ENCODE results near the gene CTNND2. TPM values are rescaled to one million over a fixed set of nuclear protein-coding genes. Genes with fewer than 3 reads are reported as not detected.

Gene CTNND2
- total and polyA plus RNA-seq, 5 donors from 2014 or later: not detected

DNA sequence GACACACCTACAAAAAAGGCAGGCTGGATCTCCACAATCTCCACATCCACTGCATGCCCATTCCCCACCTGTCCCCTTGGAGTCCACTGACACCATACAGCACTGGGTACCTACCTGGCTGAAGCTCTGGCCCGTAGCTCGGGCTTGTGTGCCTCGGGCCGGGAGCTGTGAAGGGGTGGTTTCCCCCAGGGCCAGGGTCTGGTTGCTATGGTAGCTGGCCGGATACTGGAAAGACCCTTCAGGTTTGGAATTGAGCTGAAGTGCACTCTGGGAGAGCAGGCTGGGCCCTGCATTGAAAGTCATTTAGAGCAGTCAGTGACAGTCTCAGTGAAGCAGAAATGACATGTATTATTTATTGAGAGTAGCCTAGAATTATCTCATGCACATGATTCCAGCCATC is 507.3 kb downstream of the CTNND2 start:
- no peak for DNase-seq
- Histone ChIP-seq H3K4me1 (ENCODE audit: control insufficient read depth, insufficient read depth, low read length, poor library complexity, severe bottlenecking) (no peaks in the 10 kb centered on the region), H3K9me3 (ENCODE audit: control insufficient read depth in 2 of 2, low read length in 2 of 2) (no peaks in the 10 kb centered on the region), H3K36me3 (ENCODE audit: control insufficient read depth, insufficient read depth, low read length) (no peaks in the 10 kb centered on the region), H3K27ac (ENCODE audit: insufficient read depth, low read length, poor library complexity, severe bottlenecking) (no peak overlapping the region), H3K27me3 (ENCODE audit: control insufficient read depth, insufficient read depth, low read length) (no peaks in the 10 kb centered on the region), H3K4me3 (ENCODE audit: low read depth, low read length) (no peak overlapping the region)
- Mint-ChIP-seq H3K27me3 (peaks cover 5% of the 10 kb centered on the region), H3K4me1 (no peaks in the 10 kb centered on the region), H3K36me3 (no peaks in the 10 kb centered on the region), H3K27ac (no peak overlapping the region), H3K9me3 (peaks cover 0 to 2% (median 0%) of the 10 kb centered on the region in 7 donors), H3K4me3 (no peak overlapping the region)
- no peak for ATAC-seq (ENCODE audit: low read depth in 2 of 2)

DNA sequence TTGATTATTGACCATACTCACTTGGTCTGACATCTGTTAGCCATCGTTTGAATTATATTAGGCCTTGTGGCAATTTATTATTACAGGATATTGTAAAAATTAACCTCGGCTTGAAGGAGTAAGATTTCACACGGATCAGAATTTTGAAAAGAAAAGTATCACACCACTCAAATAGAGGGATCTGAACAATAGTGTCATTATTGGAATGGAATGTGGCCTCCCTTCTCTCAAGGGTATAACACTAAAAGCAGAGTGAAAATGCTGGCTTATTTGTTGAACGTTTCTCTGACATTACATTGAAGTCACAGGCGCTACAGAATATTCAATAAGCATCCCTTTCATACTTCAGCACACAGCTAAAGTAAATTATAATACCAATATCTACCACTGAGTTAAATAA is 509.3 kb downstream of the CTNND2 start:
- no peaks in the 10 kb centered on the region for H3K36me3 ChIP-seq (ENCODE audit: control insufficient read depth, insufficient read depth, low read length)
- no peak overlapping the region for H3K4me3 ChIP-seq (ENCODE audit: low read depth, low read length)
- DNase-seq: no peak
- H3K9me3 ChIP-seq (ENCODE audit: control insufficient read depth in 2 of 2, low read length in 2 of 2): no peaks in the 10 kb centered on the region
- H3K27me3 ChIP-seq (ENCODE audit: control insufficient read depth, insufficient read depth, low read length): no peaks in the 10 kb centered on the region
- Mint-ChIP-seq H3K4me3 (no peak overlapping the region), H3K27ac (no peak overlapping the region), H3K36me3 (no peaks in the 10 kb centered on the region), H3K4me1 (no peaks in the 10 kb centered on the region), H3K9me3 (peaks cover 0 to 1% (median 0%) of the 10 kb centered on the region in 7 donors), H3K27me3 (peaks cover 5% of the 10 kb centered on the region)
- no peak for ATAC-seq (ENCODE audit: low read depth in 2 of 2)
- H3K27ac ChIP-seq (ENCODE audit: insufficient read depth, low read length, poor library complexity, severe bottlenecking): no peak overlapping the region
- H3K4me1 ChIP-seq (ENCODE audit: control insufficient read depth, insufficient read depth, low read length, poor library complexity, severe bottlenecking): no peaks in the 10 kb centered on the region

DNA sequence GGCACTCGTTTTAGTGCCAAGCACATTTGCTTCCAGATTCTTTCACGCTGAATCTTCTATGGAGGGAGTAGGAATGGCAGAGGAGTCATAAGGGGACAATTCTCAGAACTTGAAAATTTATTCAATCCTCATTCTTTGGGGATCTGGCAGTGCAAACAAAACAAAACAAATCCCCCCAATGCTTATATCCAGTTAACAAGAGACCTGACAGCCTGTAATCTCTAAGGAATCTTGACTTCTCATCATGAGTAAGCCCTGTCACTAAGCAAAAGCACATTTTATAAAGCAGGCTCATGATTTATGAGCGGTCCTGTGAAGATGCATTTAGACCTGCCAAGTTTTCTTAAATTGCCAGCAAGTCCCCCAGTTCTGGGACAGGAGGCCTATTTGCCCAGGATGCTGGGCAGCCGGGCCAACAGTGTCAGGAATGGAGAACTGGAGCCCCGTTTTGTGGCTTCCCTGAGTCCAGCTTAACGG is 513.9 kb downstream of the CTNND2 start:
- H3K27me3 ChIP-seq (ENCODE audit: control insufficient read depth, insufficient read depth, low read length): peaks cover 8% of the 10 kb centered on the region
- peaks cover 0 to 7% (median 2%) of the 10 kb centered on the region in 4 donors for H3K4me1 Mint-ChIP-seq
- H3K27ac Mint-ChIP-seq: no peak overlapping the region

DNA sequence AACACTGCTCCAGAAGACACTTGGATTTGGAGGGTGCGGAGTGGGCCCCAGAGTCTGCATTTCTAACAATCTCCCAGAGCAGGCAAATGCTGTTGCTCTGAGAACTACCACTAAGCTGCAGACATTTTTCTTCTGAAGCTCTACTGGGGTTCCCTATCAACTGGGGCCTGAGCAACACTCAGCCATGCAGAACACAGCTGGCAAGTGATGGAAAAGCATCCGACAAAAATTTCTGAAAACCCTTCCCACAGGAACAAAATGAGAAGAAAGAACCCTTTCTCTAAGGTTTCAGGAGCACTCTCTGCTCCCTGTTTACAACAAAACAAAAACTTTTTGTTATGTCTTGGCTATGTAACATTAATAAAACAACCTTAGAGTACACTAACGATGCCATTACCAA is 516.9 kb downstream of the CTNND2 start:
- H3K27me3 Mint-ChIP-seq: peaks cover 46% of the 10 kb centered on the region

More for the DNA sequence above, 513.9 kb downstream of the CTNND2 start:
- Mint-ChIP-seq H3K36me3 (peaks cover 3% of the 10 kb centered on the region), H3K27me3 (peaks cover 29% of the 10 kb centered on the region), H3K4me3 (no peak overlapping the region), H3K9me3 (peaks cover 0 to 4% (median 0%) of the 10 kb centered on the region in 7 donors)
- H3K4me3 ChIP-seq (ENCODE audit: low read depth, low read length): no peak overlapping the region
- no peak for ATAC-seq (ENCODE audit: low read depth in 2 of 2)
- no peaks in the 10 kb centered on the region for H3K4me1 ChIP-seq (ENCODE audit: control insufficient read depth, insufficient read depth, low read length, poor library complexity, severe bottlenecking)
- no peak overlapping the region for H3K27ac ChIP-seq (ENCODE audit: insufficient read depth, low read length, poor library complexity, severe bottlenecking)
- H3K9me3 ChIP-seq (ENCODE audit: control insufficient read depth in 2 of 2, low read length in 2 of 2): no peaks in the 10 kb centered on the region
- H3K36me3 ChIP-seq (ENCODE audit: control insufficient read depth, insufficient read depth, low read length): no peaks in the 10 kb centered on the region
- no peak for DNase-seq

DNA sequence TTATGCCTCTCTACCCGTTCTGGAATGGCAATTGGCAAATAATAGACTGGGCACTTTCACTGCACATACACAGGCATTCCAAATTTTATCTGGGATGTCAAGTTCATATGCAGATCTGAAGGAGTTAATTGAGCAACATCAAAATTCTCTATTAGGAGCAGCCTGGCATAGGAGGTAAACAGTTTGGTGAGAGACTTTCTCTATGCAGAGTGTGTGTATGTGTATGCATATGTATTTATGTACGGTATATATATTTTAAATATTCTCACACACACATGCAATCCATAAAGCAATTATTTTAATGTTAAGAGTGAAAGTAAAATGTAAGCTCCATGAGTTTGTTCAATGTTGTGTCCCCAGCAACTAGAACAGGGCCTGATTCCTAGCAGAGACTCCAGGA is 517.8 kb downstream of the CTNND2 start:
- Histone ChIP-seq H3K4me3 (ENCODE audit: low read depth, low read length) (no peak overlapping the region), H3K27ac (ENCODE audit: insufficient read depth, low read length, poor library complexity, severe bottlenecking) (no peak overlapping the region), H3K36me3 (ENCODE audit: control insufficient read depth, insufficient read depth, low read length) (no peaks in the 10 kb centered on the region), H3K9me3 (ENCODE audit: control insufficient read depth in 2 of 2, low read length in 2 of 2) (no peaks in the 10 kb centered on the region), H3K27me3 (ENCODE audit: control insufficient read depth, insufficient read depth, low read length) (peaks cover 13% of the 10 kb centered on the region), H3K4me1 (ENCODE audit: control insufficient read depth, insufficient read depth, low read length, poor library complexity, severe bottlenecking) (no peaks in the 10 kb centered on the region)
- Mint-ChIP-seq H3K4me3 (no peak overlapping the region), H3K27ac (no peak overlapping the region), H3K27me3 (peaks cover 46% of the 10 kb centered on the region), H3K9me3 (peaks cover 0 to 6% (median 0%) of the 10 kb centered on the region in 7 donors), H3K36me3 (peaks cover 3% of the 10 kb centered on the region), H3K4me1 (peaks cover 0 to 15% (median 2%) of the 10 kb centered on the region in 4 donors)
- ATAC-seq (ENCODE audit: low read depth in 2 of 2) (no peak), DNase-seq (no peak)

More for the DNA sequence above, 516.9 kb downstream of the CTNND2 start:
- ATAC-seq (ENCODE audit: low read depth in 2 of 2) (no peak), DNase-seq (no peak)
- Mint-ChIP-seq H3K27ac (no peak overlapping the region), H3K9me3 (peaks cover 0 to 4% (median 0%) of the 10 kb centered on the region in 7 donors), H3K4me3 (no peak overlapping the region), H3K36me3 (peaks cover 3% of the 10 kb centered on the region), H3K4me1 (peaks cover 0 to 15% (median 2%) of the 10 kb centered on the region in 4 donors)
- no peak overlapping the region for H3K4me3 ChIP-seq (ENCODE audit: low read depth, low read length)
- H3K9me3 ChIP-seq (ENCODE audit: control insufficient read depth in 2 of 2, low read length in 2 of 2): no peaks in the 10 kb centered on the region
- H3K27me3 ChIP-seq (ENCODE audit: control insufficient read depth, insufficient read depth, low read length): peaks cover 13% of the 10 kb centered on the region
- no peak overlapping the region for H3K27ac ChIP-seq (ENCODE audit: insufficient read depth, low read length, poor library complexity, severe bottlenecking)
- H3K4me1 ChIP-seq (ENCODE audit: control insufficient read depth, insufficient read depth, low read length, poor library complexity, severe bottlenecking): no peaks in the 10 kb centered on the region
- no peaks in the 10 kb centered on the region for H3K36me3 ChIP-seq (ENCODE audit: control insufficient read depth, insufficient read depth, low read length)

DNA sequence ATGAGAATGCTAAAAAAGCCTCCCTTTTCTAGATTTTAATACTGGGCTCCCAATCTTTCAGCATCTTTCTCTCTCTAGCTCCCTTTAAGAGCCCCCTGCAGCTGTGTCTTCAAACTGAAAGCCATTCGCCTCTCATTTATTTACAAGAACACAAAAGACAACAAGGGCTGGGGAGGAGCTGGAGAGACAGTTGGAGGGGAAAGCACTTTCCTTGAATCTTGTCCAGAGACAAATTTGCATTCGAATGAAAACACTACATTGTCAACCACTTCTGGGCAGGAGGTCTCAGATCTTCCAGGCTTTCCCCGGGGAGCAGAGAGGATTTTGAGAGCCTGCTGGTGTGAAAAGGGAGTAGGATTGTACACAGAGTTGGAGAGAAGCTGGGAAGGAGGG is 518.3 kb downstream of the CTNND2 start:
- Histone ChIP-seq H3K27ac (ENCODE audit: insufficient read depth, low read length, poor library complexity, severe bottlenecking) (no peak overlapping the region), H3K4me3 (ENCODE audit: low read depth, low read length) (no peak overlapping the region), H3K36me3 (ENCODE audit: control insufficient read depth, insufficient read depth, low read length) (no peaks in the 10 kb centered on the region), H3K4me1 (ENCODE audit: control insufficient read depth, insufficient read depth, low read length, poor library complexity, severe bottlenecking) (no peaks in the 10 kb centered on the region), H3K9me3 (ENCODE audit: control insufficient read depth in 2 of 2, low read length in 2 of 2) (no peaks in the 10 kb centered on the region), H3K27me3 (ENCODE audit: control insufficient read depth, insufficient read depth, low read length) (peaks cover 13% of the 10 kb centered on the region)
- Mint-ChIP-seq H3K27ac (no peak overlapping the region), H3K4me1 (peaks cover 0 to 15% (median 2%) of the 10 kb centered on the region in 4 donors), H3K36me3 (peaks cover 3% of the 10 kb centered on the region), H3K27me3 (peaks cover 46% of the 10 kb centered on the region), H3K9me3 (peaks cover 0 to 6% (median 0%) of the 10 kb centered on the region in 7 donors), H3K4me3 (no peak overlapping the region)
- no peak for ATAC-seq (ENCODE audit: low read depth in 2 of 2)
- DNase-seq: no peak

DNA sequence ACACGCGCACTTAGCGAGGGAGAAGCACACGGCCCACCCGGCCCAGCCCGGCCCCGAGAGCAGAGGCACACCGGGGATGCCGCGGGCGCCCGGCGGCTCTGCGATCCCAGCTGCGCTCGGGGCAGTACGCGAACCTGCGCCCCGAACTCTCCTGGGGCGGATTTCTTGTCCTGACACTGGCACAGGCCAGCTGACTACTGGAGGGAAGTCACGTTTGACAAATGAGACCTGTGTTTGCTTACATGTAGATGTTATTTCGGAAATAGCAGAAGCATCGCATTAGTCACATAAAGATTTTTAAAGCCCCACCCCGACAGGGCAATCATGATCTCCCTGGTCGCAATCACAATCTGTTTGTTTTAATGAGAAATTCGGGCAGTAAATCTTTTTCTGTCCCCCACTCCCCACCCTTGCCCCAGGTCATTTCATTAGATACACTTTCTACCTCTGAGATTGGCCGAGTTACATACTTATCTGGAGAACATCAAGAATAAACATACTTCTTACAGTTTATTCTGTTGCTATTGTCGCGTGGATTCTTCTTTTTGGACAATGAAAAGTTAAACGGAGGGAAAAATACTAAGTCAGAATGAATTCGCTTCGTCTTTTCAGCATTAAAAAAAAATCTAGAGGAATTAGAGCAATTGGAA is 518.9 kb downstream of the CTNND2 start:
- H3K4me3 Mint-ChIP-seq: no peak overlapping the region
- no peaks in the 10 kb centered on the region for H3K9me3 ChIP-seq (ENCODE audit: control insufficient read depth in 2 of 2, low read length in 2 of 2)

More for the DNA sequence above, 518.9 kb downstream of the CTNND2 start:
- Mint-ChIP-seq H3K36me3 (peaks cover 3% of the 10 kb centered on the region), H3K4me1 (peaks cover 0 to 15% (median 2%) of the 10 kb centered on the region in 4 donors), H3K27me3 (peaks cover 46% of the 10 kb centered on the region), H3K27ac (no peak overlapping the region), H3K9me3 (peaks cover 0 to 6% (median 0%) of the 10 kb centered on the region in 7 donors)
- H3K27ac ChIP-seq (ENCODE audit: insufficient read depth, low read length, poor library complexity, severe bottlenecking): no peak overlapping the region
- ATAC-seq (ENCODE audit: low read depth in 2 of 2) (no peak), DNase-seq (no peak)
- H3K4me1 ChIP-seq (ENCODE audit: control insufficient read depth, insufficient read depth, low read length, poor library complexity, severe bottlenecking): no peaks in the 10 kb centered on the region
- peaks cover 13% of the 10 kb centered on the region for H3K27me3 ChIP-seq (ENCODE audit: control insufficient read depth, insufficient read depth, low read length)
- H3K4me3 ChIP-seq (ENCODE audit: low read depth, low read length): no peak overlapping the region
- H3K36me3 ChIP-seq (ENCODE audit: control insufficient read depth, insufficient read depth, low read length): no peaks in the 10 kb centered on the region
